Measurements from ENCODE around the gene LYSMD1.
A peak's percentile ranks its signal among the peaks of the same experiment; 100 is the strongest.

Gene LYSMD1

DNA sequence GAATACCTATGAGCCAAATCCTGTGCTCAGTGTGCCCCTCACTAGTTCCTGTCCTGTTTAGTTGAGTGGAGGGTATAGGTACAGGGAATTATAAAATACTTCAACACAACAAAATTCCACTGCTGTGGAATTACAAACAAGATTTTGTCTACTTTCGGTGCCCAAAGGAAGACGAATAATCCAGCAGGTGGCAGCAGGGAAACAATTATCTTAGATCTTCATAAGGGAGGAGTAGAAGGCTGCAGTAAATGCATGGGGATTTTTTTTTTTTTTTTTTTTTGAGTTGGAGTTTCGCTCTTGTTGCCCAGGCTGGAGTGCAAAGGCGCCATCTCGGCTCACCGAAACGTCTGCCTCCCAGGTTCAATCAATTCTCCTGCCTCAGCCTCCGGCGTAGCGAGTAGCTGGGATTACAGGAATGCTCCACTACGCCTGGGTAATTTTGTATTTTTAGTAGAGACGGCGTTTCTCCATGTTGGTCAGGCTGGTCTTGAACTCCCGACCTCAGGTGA, 30.6 kb upstream of the LYSMD1 start (continued):
- TF ChIP-seq PRDM4 (tag by site-specific recombination; IDR thresholded peaks at IDR 0.05) (0 out of 2 replicates have a peak, but pooled peaks have one; percentile 8), BCL11B (tag by site-specific recombination; IDR thresholded peaks at IDR 0.05; ENCODE audit: low read depth) (no peak), KLF8 (tag by site-specific recombination; IDR thresholded peaks at IDR 0.05) (peak; percentile 54; the same call in 1 of the 2 replicates), OSR2 (tag by site-specific recombination; IDR thresholded peaks at IDR 0.05) (no peak), ZNF521 (tag by site-specific recombination; IDR thresholded peaks at IDR 0.05) (no peak), ZNF366 (tag by site-specific recombination; conservative IDR thresholded peaks at IDR 0.05) (peak; percentile 81), ZNF292 (tag by site-specific recombination; IDR thresholded peaks at IDR 0.05; ENCODE audit: borderline replicate concordance, low read depth) (no peak), ZNF548 (tag by site-specific recombination; IDR thresholded peaks at IDR 0.05) (no peak), ZNF571 (tag by site-specific recombination; IDR thresholded peaks at IDR 0.05) (no peak), ZNF214 (tag by site-specific recombination; IDR thresholded peaks at IDR 0.05; ENCODE audit: borderline replicate concordance) (no peak), ZNF610 (tag by site-specific recombination; IDR thresholded peaks at IDR 0.05; ENCODE audit: borderline replicate concordance) (no peak), MYNN (tag by site-specific recombination; IDR thresholded peaks at IDR 0.05; ENCODE audit: borderline replicate concordance) (no peak), ZNF221 (tag by site-specific recombination; IDR thresholded peaks at IDR 0.05; ENCODE audit: borderline replicate concordance) (no peak), REPIN1 (tag by site-specific recombination; IDR thresholded peaks at IDR 0.05; ENCODE audit: low read depth) (no peak), ZNF544 (tag by site-specific recombination; IDR thresholded peaks at IDR 0.05) (no peak), TRIM28 (IDR thresholded peaks at IDR 0.05; ENCODE audit: borderline replicate concordance, low read length) (no peak), ZNF48 (tag by site-specific recombination; IDR thresholded peaks at IDR 0.05) (no peak), ZNF133 (tag by site-specific recombination; IDR thresholded peaks at IDR 0.05) (no peak), ZNF596 (tag by site-specific recombination; IDR thresholded peaks at IDR 0.05) (no peak), ZNF629 (tag by site-specific recombination; IDR thresholded peaks at IDR 0.05) (peak; percentile 41; the same call in 1 of the 2 replicates), ZNF311 (tag by site-specific recombination; IDR thresholded peaks at IDR 0.05; ENCODE audit: borderline replicate concordance) (no peak), SP7 (tag by site-specific recombination; IDR thresholded peaks at IDR 0.05) (0 out of 2 replicates have a peak, but pooled peaks have one; percentile 29), ZNF354C (tag by site-specific recombination; IDR thresholded peaks at IDR 0.05; ENCODE audit: borderline replicate concordance, low read depth) (no peak), ZNF394 (tag by site-specific recombination; IDR thresholded peaks at IDR 0.05; ENCODE audit: borderline replicate concordance) (no peak), ZFP3 (tag by site-specific recombination; IDR thresholded peaks at IDR 0.05; ENCODE audit: low read depth) (no peak)
- TF ChIP-seq, protein P1, sequence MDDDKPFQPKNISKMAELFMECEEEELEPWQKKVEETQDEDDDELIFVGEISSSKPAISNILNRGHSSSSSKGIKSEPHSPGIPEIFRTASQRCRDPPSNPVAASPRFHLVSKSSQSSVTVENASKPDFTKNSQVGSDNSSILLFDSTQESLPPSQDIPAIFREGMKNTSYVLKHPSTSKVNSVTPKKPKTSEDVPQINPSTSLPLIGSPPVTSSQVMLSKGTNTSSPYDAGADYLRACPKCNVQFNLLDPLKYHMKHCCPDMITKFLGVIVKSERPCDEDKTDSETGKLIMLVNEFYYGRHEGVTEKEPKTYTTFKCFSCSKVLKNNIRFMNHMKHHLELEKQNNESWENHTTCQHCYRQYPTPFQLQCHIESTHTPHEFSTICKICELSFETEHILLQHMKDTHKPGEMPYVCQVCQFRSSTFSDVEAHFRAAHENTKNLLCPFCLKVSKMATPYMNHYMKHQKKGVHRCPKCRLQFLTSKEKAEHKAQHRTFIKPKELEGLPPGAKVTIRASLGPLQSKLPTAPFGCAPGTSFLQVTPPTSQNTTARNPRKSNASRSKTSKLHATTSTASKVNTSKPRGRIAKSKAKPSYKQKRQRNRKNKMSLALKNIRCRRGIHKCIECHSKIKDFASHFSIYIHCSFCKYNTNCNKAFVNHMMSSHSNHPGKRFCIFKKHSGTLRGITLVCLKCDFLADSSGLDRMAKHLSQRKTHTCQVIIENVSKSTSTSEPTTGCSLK (tag by site-specific recombination; IDR thresholded peaks at IDR 0.05) = no peak
- TF ChIP-seq, protein P2, sequence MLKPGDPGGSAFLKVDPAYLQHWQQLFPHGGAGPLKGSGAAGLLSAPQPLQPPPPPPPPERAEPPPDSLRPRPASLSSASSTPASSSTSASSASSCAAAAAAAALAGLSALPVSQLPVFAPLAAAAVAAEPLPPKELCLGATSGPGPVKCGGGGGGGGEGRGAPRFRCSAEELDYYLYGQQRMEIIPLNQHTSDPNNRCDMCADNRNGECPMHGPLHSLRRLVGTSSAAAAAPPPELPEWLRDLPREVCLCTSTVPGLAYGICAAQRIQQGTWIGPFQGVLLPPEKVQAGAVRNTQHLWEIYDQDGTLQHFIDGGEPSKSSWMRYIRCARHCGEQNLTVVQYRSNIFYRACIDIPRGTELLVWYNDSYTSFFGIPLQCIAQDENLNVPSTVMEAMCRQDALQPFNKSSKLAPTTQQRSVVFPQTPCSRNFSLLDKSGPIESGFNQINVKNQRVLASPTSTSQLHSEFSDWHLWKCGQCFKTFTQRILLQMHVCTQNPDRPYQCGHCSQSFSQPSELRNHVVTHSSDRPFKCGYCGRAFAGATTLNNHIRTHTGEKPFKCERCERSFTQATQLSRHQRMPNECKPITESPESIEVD (tag by site-specific recombination; IDR thresholded peaks at IDR 0.05) = peak; percentile 63
